ENCODE data around the gene FLT4. TPM values are rescaled to one million over a fixed set of nuclear protein-coding genes. Genes with fewer than 3 reads are reported as not detected.

FLT4 gene
- polyA plus RNA-seq, 1 experiment: 0.27 TPM

DNA sequence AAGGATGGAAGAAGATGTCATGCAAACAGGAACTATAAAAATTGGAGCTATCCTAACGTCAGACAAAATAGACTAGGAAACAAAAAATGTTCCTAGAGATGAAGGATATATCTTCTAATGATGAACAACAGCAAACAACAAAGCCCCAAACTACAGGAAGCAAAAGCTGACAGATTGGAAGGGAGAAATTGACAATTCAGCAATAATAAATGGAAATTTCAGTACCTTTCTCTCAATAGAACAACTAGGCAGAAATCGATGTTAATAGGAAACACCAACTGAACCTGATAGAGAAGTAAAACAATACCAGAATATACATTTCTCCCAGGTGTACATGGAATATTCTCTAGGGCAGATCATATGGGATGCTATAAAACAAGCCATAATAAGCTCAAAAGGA, 65.7 kb downstream of the FLT4 start:
- no peaks in the 10 kb centered on the region for H3K36me3 ChIP-seq (ENCODE audit: control insufficient read depth, insufficient read depth, low read length)
- no peak for DNase-seq (ENCODE audit: low read depth)
- POLR2A ChIA-PET: no interaction called here
- TF ChIP-seq, protein P1, sequence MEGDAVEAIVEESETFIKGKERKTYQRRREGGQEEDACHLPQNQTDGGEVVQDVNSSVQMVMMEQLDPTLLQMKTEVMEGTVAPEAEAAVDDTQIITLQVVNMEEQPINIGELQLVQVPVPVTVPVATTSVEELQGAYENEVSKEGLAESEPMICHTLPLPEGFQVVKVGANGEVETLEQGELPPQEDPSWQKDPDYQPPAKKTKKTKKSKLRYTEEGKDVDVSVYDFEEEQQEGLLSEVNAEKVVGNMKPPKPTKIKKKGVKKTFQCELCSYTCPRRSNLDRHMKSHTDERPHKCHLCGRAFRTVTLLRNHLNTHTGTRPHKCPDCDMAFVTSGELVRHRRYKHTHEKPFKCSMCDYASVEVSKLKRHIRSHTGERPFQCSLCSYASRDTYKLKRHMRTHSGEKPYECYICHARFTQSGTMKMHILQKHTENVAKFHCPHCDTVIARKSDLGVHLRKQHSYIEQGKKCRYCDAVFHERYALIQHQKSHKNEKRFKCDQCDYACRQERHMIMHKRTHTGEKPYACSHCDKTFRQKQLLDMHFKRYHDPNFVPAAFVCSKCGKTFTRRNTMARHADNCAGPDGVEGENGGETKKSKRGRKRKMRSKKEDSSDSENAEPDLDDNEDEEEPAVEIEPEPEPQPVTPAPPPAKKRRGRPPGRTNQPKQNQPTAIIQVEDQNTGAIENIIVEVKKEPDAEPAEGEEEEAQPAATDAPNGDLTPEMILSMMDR (IDR thresholded peaks at IDR 0.05; ENCODE audit: insufficient read depth, low read depth, low read length): no peak
- H3K4me3 ChIP-seq (ENCODE audit: low read depth, low read length): no peak overlapping the region
- CTCF ChIA-PET: interaction anchor here (0.9 to 1.0 kb wide), 3 partner anchors 9 to 22 kb away, joined by 3 to 5 read pairs (median 3); no protein-coding TSS in a partner anchor
- H3K27me3 ChIP-seq (ENCODE audit: control insufficient read depth, insufficient read depth, low read length): 0 out of 2 replicates have a peak, but pooled peaks cover 2% of the 10 kb centered on the region

DNA sequence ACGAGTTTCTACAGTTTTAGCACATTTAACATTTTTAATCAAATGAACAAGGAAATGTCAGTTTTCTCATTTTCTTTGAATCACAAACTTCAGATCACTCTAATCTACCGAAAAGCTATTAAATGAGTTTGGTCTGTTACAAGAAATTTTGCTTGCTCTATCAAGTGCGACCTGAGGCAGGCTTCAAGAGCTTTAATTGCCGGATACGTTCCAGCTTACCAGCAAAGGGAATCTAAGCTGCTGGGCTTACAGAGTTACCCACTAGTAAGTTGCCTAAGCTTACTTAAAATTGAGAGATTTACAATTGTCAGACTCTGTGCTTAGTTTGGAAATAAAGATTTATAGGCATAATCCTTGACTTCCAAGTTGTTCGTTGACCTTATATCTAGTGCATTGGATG, 68.7 kb downstream of the FLT4 start:
- POLR2A ChIA-PET: no interaction called here
- no peak overlapping the region for H3K4me3 ChIP-seq (ENCODE audit: low read depth, low read length)
- TF ChIP-seq, protein P1 (IDR thresholded peaks at IDR 0.05; ENCODE audit: insufficient read depth, low read depth, low read length): no peak
- H3K27me3 ChIP-seq (ENCODE audit: control insufficient read depth, insufficient read depth, low read length): no peaks in the 10 kb centered on the region
- no peak for DNase-seq (ENCODE audit: low read depth)
- CTCF ChIA-PET: interaction anchor here (1.0 to 1.1 kb wide), 3 partner anchors 13 to 264 kb away, joined by 3 to 4 read pairs (median 3); no protein-coding TSS in a partner anchor
- no peaks in the 10 kb centered on the region; the same call in 1 of the 2 replicates for H3K36me3 ChIP-seq (ENCODE audit: control insufficient read depth, insufficient read depth, low read length)

- ChIA-PET POLR2A (no interaction called here), CTCF (interaction anchor here (0.7 to 1.3 kb wide), 2 partner anchors 8 to 10 kb away, joined by 3 to 5 read pairs; no protein-coding TSS in a partner anchor)
- DNase-seq (ENCODE audit: low read depth): no peak
- H3K27me3 ChIP-seq (ENCODE audit: control insufficient read depth, insufficient read depth, low read length): no peaks in the 10 kb centered on the region
- no peaks in the 10 kb centered on the region; the same call in 1 of the 2 replicates for H3K36me3 ChIP-seq (ENCODE audit: control insufficient read depth, insufficient read depth, low read length)
- TF ChIP-seq, protein P1 (IDR thresholded peaks at IDR 0.05; ENCODE audit: insufficient read depth, low read depth, low read length): no peak
- no peak overlapping the region for H3K4me3 ChIP-seq (ENCODE audit: low read depth, low read length)
Observed at GRCh38 chr5:180575571-180575970, 73.8 kb downstream of the FLT4 start.

DNA sequence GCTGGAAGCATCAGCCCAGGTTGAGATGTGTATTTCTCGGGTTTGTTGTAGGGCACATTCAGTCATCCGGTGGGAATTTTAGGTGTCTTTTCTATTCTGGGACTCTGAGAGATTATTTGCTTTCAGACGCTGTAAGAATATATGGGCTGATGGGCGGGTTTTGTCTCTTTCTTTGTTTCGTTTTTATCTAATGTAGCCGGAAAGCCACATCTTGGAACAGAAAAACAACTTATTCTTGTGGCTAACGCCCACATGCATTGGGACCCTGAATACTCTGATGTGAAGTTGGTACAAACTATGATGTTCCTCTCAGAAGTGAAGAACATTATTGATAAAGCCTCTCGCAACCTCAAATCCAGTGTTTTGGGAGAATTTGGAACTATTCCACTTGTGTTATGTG, 80.5 kb downstream of the FLT4 start:
- ChIA-PET POLR2A (no interaction called here), CTCF (no interaction called here)
- H3K4me3 ChIP-seq (ENCODE audit: low read depth, low read length): no peak overlapping the region
- peaks cover 7% of the 10 kb centered on the region for H3K36me3 ChIP-seq (ENCODE audit: control insufficient read depth, insufficient read depth, low read length)
- H3K27me3 ChIP-seq (ENCODE audit: control insufficient read depth, insufficient read depth, low read length): no peaks in the 10 kb centered on the region
- no peak for DNase-seq (ENCODE audit: low read depth)
- TF ChIP-seq, protein P1 (IDR thresholded peaks at IDR 0.05; ENCODE audit: insufficient read depth, low read depth, low read length): no peak

- Histone ChIP-seq H3K4me3 (ENCODE audit: low read depth, low read length) (no peak overlapping the region), H3K36me3 (ENCODE audit: control insufficient read depth, insufficient read depth, low read length) (peaks cover 7% of the 10 kb centered on the region), H3K27me3 (ENCODE audit: control insufficient read depth, insufficient read depth, low read length) (no peaks in the 10 kb centered on the region)
- TF ChIP-seq, protein P1 (IDR thresholded peaks at IDR 0.05; ENCODE audit: insufficient read depth, low read depth, low read length): no peak
- DNase-seq (ENCODE audit: low read depth): no peak
- CTCF ChIA-PET: no interaction called here
- POLR2A ChIA-PET: no interaction called here
Observed at GRCh38 chr5:180563994-180564393, 85.4 kb downstream of the FLT4 start.
